ENCODE data around the gene COQ3. TPM values are rescaled to one million over a fixed set of nuclear protein-coding genes. Genes with fewer than 3 reads are reported as not detected.
A peak's percentile ranks its signal among the peaks of the same experiment; 100 is the strongest.

COQ3 gene
- total and polyA plus RNA-seq, 2 of the 8 experiments (the other 6 are each of a cell fraction or from before 2014, with no cell fraction given): 8.4 to 16.2 TPM

DNA sequence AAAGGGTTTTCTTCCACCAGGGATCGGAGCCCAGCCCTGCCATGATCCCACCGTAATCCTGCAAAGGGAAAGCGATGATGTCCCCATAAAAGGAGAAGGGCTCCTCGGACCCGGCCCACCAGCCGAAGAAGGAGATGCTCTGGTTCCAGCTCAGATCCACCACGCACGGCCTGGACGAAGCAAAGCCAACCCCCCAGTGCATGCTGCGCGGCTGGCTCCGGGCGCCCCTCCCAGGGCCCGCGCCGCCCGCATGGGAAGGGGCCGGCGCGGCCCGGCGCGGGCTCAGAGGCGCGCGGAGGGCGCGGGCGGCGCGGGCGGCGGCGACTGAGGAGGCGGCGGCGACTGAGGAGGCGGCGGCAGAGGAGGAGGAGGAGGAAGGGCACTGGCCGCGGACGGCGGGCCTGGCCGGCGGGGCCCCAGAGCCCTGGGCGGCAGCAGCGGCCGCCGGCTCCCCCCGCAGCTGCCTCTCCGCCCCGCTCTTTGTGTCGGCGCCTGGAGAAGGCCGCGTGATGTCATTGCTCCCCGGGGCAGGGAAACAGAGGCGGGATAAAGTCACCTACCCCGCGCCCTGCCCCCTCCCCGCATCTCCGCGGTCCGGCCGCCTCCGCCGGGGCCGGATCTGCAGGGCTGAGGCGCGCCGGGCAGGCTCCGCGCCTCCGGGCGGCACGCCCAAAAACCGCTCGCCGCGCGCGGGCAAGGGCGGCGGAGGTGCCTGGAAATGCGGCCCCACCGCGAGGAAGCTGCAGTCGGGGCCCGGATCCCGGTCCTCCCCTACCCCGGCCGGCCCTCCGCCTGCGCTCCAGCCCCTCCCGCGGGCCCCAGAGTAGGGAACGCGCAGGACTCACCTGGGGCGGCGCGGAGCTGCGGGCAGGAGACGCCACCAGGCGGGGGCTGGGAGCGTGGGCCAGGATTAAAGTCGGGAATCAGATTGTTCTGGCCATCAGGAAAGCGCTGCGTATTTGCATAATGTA, 44.5 kb downstream of the COQ3 start, which contains the start of gene FAXC (continued):
- TF ChIP-seq, protein P1, sequence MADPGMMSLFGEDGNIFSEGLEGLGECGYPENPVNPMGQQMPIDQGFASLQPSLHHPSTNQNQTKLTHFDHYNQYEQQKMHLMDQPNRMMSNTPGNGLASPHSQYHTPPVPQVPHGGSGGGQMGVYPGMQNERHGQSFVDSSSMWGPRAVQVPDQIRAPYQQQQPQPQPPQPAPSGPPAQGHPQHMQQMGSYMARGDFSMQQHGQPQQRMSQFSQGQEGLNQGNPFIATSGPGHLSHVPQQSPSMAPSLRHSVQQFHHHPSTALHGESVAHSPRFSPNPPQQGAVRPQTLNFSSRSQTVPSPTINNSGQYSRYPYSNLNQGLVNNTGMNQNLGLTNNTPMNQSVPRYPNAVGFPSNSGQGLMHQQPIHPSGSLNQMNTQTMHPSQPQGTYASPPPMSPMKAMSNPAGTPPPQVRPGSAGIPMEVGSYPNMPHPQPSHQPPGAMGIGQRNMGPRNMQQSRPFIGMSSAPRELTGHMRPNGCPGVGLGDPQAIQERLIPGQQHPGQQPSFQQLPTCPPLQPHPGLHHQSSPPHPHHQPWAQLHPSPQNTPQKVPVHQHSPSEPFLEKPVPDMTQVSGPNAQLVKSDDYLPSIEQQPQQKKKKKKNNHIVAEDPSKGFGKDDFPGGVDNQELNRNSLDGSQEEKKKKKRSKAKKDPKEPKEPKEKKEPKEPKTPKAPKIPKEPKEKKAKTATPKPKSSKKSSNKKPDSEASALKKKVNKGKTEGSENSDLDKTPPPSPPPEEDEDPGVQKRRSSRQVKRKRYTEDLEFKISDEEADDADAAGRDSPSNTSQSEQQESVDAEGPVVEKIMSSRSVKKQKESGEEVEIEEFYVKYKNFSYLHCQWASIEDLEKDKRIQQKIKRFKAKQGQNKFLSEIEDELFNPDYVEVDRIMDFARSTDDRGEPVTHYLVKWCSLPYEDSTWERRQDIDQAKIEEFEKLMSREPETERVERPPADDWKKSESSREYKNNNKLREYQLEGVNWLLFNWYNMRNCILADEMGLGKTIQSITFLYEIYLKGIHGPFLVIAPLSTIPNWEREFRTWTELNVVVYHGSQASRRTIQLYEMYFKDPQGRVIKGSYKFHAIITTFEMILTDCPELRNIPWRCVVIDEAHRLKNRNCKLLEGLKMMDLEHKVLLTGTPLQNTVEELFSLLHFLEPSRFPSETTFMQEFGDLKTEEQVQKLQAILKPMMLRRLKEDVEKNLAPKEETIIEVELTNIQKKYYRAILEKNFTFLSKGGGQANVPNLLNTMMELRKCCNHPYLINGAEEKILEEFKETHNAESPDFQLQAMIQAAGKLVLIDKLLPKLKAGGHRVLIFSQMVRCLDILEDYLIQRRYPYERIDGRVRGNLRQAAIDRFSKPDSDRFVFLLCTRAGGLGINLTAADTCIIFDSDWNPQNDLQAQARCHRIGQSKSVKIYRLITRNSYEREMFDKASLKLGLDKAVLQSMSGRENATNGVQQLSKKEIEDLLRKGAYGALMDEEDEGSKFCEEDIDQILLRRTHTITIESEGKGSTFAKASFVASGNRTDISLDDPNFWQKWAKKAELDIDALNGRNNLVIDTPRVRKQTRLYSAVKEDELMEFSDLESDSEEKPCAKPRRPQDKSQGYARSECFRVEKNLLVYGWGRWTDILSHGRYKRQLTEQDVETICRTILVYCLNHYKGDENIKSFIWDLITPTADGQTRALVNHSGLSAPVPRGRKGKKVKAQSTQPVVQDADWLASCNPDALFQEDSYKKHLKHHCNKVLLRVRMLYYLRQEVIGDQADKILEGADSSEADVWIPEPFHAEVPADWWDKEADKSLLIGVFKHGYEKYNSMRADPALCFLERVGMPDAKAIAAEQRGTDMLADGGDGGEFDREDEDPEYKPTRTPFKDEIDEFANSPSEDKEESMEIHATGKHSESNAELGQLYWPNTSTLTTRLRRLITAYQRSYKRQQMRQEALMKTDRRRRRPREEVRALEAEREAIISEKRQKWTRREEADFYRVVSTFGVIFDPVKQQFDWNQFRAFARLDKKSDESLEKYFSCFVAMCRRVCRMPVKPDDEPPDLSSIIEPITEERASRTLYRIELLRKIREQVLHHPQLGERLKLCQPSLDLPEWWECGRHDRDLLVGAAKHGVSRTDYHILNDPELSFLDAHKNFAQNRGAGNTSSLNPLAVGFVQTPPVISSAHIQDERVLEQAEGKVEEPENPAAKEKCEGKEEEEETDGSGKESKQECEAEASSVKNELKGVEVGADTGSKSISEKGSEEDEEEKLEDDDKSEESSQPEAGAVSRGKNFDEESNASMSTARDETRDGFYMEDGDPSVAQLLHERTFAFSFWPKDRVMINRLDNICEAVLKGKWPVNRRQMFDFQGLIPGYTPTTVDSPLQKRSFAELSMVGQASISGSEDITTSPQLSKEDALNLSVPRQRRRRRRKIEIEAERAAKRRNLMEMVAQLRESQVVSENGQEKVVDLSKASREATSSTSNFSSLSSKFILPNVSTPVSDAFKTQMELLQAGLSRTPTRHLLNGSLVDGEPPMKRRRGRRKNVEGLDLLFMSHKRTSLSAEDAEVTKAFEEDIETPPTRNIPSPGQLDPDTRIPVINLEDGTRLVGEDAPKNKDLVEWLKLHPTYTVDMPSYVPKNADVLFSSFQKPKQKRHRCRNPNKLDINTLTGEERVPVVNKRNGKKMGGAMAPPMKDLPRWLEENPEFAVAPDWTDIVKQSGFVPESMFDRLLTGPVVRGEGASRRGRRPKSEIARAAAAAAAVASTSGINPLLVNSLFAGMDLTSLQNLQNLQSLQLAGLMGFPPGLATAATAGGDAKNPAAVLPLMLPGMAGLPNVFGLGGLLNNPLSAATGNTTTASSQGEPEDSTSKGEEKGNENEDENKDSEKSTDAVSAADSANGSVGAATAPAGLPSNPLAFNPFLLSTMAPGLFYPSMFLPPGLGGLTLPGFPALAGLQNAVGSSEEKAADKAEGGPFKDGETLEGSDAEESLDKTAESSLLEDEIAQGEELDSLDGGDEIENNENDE (IDR thresholded peaks at IDR 0.05; ENCODE audit: insufficient replicate concordance, low read length): no peak
- TF ChIP-seq BCL11A (IDR thresholded peaks at IDR 0.05; ENCODE audit: low read depth in 2 of 2, low read length in 2 of 2) (no peak), SIN3A (conservative IDR thresholded peaks at IDR 0.05 in 1 of 2, IDR thresholded peaks at IDR 0.05 in 1 of 2; ENCODE audit: low read depth in 1 of 2, low read length in 2 of 2) (peak in 1 of 2 experiments; percentile 44; a peak in 1 of 4 replicates), ZNF274 (IDR thresholded peaks at IDR 0.05; ENCODE audit: borderline replicate concordance, extremely low read depth, low read length) (no peak), GABPA (IDR thresholded peaks at IDR 0.05; ENCODE audit: borderline replicate concordance, insufficient read depth, low read length) (0 out of 2 replicates have a peak, but pooled peaks have one; percentile 4), TAF1 (IDR thresholded peaks at IDR 0.05; ENCODE audit: low read depth, low read length) (peak; percentile 87), SUZ12 (IDR thresholded peaks at IDR 0.05; ENCODE audit: low read length) (no peak), SIX5 (IDR thresholded peaks at IDR 0.05; ENCODE audit: low read depth, low read length) (no peak)

Measured in H1 (cell line).